Memory B cell (primary cell): ENCODE data around the gene CDK10.

ENCODE experiments used
- ATAC-seq: fragments of 150-1000 bp; cut with Tn5 transposase; 2 replicates; pipeline ENCODE4 v1.10.0; 2021; ENCODE audit warnings: low read depth, mild to moderate bottlenecking, moderate library complexity
- DNase-seq, 2 donors: peaks; one replicate each; pipeline ENCODE4 v3.0.0; 2022; ENCODE audit warnings: low spot score in 2 of 2
- H3K27ac Mint-ChIP-seq: one replicate; pipeline ENCODE4 v1.8.0; 2022; ENCODE audit warnings: mild to moderate bottlenecking, moderate library complexity, mixed read lengths
- H3K27me3 Mint-ChIP-seq: one replicate; pipeline ENCODE4 v1.8.0; 2022; ENCODE audit warnings: mixed read lengths
- H3K36me3 Mint-ChIP-seq: one replicate; pipeline ENCODE4 v1.8.0; 2022; ENCODE audit warnings: mild to moderate bottlenecking, mixed read lengths
- H3K4me1 Mint-ChIP-seq: one replicate; pipeline ENCODE4 v1.8.0; 2022; ENCODE audit warnings: mixed read lengths
- H3K4me3 Mint-ChIP-seq: one replicate; pipeline ENCODE4 v1.8.0; 2022; ENCODE audit warnings: mild to moderate bottlenecking, moderate library complexity, mixed read lengths
- H3K9me3 Mint-ChIP-seq: one replicate; pipeline ENCODE4 v1.8.0; 2022; ENCODE audit warnings: mixed read lengths

The CDK10 gene

DNA sequence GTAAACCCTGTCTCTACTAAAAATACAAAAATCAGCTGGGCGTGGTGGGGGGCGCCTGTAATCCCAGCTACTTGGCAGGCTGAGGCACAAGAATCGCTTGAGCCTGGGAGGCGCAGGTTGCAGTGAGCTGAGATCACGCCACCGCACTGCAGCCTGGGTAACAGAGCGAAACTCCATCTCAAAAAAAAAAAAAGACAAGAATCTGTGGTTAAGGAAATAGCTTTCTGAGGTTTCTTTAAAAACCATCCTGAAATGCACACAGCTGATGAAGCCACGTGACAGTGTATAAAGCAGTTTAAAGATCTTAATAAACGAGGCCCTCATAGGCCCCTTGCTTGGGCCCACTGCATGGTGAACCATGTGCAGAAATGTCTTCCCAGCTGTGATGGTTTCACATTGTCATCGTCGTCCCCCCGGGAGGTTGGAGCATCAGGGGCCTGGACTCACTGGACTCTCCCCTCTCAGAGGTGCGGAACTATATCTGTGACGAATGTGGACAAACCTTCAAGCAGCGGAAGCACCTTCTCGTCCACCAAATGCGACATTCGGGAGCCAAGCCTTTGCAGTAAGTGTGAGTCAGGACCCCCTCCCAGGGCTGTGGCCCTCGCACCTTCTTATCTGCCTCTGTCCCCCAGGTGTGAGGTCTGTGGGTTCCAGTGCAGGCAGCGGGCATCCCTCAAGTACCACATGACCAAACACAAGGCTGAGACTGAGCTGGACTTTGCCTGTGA is 51.0 kb downstream of the CDK10 start:
- no peak overlapping the region for H3K27ac Mint-ChIP-seq
- H3K4me3 Mint-ChIP-seq: no peak overlapping the region
- ATAC-seq (peak; percentile 17), DNase-seq (no peak)
- no peaks in the 10 kb centered on the region for H3K27me3 Mint-ChIP-seq
- no peaks in the 10 kb centered on the region for H3K9me3 Mint-ChIP-seq
- H3K4me1 Mint-ChIP-seq: peaks cover 12% of the 10 kb centered on the region
- peaks cover 21% of the 10 kb centered on the region for H3K36me3 Mint-ChIP-seq

DNA sequence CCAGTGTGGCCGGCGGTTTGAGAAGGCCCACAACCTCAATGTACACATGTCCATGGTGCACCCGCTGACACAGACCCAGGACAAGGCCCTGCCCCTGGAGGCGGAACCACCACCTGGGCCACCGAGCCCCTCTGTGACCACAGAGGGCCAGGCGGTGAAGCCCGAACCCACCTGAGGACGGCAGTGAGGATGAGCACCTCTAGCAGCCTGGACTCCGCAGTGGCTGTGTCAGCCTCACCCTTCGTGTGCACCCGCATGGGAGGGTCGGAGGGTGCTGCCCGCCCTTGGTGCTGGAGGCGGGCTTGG is 51.5 kb downstream of the CDK10 start:
- ATAC-seq (no peak), DNase-seq (no peak)
- H3K27ac Mint-ChIP-seq: peak overlapping the region; percentile 28
- H3K36me3 Mint-ChIP-seq: peaks cover 17% of the 10 kb centered on the region
- no peaks in the 10 kb centered on the region for H3K27me3 Mint-ChIP-seq
- no peak overlapping the region for H3K4me3 Mint-ChIP-seq
- H3K4me1 Mint-ChIP-seq: peaks cover 8% of the 10 kb centered on the region
- H3K9me3 Mint-ChIP-seq: no peaks in the 10 kb centered on the region

DNA sequence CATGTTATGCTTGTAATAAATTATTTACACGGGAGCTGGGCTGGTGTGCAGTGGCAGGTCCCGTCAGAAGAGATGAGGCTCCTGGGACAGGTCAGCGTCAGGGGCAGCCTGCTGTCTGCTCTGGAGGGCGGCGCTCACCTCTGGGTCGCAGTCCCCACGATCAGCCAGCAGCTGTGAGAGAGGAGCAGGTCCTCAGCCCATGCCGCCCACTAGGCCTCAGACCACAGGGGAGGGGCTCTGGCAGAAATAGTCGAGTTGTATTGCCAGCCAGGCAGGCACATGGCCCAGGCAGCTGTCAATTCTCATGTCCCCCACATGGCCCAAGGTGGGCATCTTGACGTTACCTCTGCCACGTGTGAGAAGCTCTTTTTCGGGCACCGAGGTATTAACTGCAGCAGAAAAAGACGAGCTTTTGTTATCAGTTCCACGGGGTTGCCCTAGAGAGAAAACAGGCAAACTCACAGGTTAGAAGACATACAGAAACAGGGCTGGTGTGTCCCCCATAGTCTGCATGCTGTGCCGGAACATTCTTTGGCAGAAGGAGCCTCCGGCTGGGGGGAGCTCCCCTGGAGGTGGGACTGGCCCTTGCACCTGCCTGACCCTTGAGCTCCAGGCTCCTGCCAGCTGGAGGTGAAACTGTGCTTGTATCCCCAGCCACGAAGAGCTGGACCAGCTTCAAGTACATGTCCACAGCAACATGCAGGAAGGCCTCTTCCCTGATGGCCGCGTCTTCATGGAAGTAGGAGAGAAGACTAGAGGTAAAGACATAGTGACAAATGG is 52.2 kb downstream of the CDK10 start:
- Mint-ChIP-seq H3K36me3 (peaks cover 14% of the 10 kb centered on the region), H3K27me3 (no peaks in the 10 kb centered on the region), H3K4me1 (peaks cover 8% of the 10 kb centered on the region), H3K9me3 (no peaks in the 10 kb centered on the region), H3K4me3 (no peak overlapping the region), H3K27ac (peak overlapping the region; percentile 28)
- DNase-seq (no peak), ATAC-seq (no peak)

DNA sequence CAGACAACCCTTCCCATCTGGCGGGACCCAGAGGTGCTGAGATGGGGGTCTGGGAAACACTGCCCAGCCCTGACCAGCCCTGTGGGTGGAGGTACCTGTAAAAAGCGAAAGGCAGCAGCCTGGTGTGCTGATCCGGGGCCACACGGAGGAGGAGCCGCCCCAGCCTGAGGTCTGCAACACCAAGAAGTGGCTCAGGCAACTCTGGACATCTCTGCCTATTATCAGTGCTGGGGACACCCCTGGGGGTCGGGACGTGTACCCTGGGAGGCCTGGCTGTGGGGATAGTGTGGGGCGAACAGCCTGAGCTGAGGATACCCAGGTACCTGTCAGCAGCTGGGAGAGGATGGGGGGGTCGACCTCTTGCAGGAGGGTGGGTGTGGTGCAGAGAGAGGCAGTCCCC is 52.9 kb downstream of the CDK10 start:
- H3K36me3 Mint-ChIP-seq: peaks cover 14% of the 10 kb centered on the region
- no peak for ATAC-seq
- no peaks in the 10 kb centered on the region for H3K27me3 Mint-ChIP-seq
- no peak overlapping the region for H3K4me3 Mint-ChIP-seq
- DNase-seq: no peak
- H3K4me1 Mint-ChIP-seq: peaks cover 8% of the 10 kb centered on the region
- H3K9me3 Mint-ChIP-seq: no peaks in the 10 kb centered on the region
- H3K27ac Mint-ChIP-seq: no peak overlapping the region

DNA sequence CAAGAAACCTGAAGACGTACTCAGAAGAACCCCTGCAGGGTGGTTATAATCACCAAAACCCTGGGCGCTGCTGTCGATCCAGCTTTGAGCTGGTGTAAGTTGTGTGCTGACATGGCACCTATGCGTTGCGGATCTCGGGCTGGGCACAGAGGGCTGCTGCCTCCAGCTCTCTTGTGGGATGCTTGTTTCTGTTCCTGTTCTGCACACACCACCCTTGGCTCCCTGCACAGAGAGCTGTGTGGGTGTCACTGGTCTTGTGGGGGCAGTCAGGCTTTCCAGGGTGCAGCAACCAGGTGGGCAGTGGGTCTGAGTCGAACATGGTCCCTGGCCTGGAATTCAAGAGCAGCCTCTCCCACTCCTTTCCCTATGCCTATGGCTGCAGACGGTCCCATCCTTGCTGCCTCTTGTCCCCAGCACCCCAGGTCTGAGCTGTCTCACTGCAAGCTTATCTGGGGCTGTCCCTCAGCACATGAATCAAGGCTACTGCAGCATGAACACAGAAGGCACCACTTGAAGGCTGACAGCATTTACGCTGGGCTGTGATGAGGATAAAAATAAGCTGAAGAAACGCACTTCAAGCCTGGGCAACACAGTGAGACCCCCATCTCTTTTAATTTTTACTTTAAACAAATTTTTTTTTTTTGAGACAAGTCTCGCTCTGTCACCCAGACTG is 55.0 kb downstream of the CDK10 start:
- Mint-ChIP-seq H3K27me3 (no peaks in the 10 kb centered on the region), H3K27ac (peak overlapping the region; percentile 41), H3K9me3 (no peaks in the 10 kb centered on the region), H3K4me3 (no peak overlapping the region), H3K36me3 (peaks cover 12% of the 10 kb centered on the region), H3K4me1 (peaks cover 6% of the 10 kb centered on the region)
- ATAC-seq: peak; percentile 67
- no peak for DNase-seq

DNA sequence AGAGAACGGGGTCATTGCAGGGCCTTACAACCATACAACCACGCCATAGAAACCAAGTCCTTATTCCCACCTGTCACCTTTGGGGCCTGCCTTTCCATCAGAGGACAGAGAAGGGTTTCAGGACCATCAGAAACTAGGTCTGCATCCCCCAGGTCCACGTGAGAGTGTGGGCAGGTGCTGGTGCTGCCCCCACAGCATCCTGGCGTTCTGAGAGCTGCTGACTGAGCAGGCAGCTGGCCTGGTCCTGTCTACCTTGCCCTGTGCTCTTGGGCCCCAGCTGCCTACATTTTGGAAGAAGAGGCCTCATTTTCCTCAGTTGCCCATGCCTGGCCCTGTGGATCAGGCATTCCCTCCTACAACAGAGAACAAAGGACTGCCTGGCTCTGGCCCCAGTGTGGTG is 56.5 kb downstream of the CDK10 start:
- no peak overlapping the region for H3K4me3 Mint-ChIP-seq
- peaks cover 5% of the 10 kb centered on the region for H3K36me3 Mint-ChIP-seq
- H3K4me1 Mint-ChIP-seq: peaks cover 3% of the 10 kb centered on the region
- H3K27ac Mint-ChIP-seq: peak overlapping the region; percentile 20
- ATAC-seq: no peak
- no peak for DNase-seq
- H3K9me3 Mint-ChIP-seq: no peaks in the 10 kb centered on the region
- no peaks in the 10 kb centered on the region for H3K27me3 Mint-ChIP-seq

DNA sequence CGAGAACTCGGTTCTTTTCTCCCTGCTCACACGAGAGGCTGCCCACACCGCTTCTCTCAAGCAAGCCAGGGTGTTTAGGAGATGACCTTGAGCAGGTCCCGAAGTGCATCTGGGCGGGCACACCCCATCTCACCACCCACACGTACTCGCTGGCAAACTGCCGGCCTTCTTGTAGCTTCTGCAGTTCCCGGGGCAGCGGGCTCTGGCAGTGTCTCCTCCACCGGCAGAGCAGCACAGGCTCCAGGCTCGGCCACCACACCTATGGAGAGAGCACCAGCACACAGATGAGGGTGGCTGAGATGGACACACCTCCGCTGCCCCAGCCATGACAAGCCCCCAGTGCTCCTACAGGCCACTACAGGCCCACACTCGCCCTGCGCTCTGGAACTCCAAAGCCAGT is 58.3 kb downstream of the CDK10 start:
- no peak for DNase-seq
- H3K27ac Mint-ChIP-seq: no peak overlapping the region
- H3K9me3 Mint-ChIP-seq: no peaks in the 10 kb centered on the region
- no peak for ATAC-seq
- H3K36me3 Mint-ChIP-seq: peaks cover 5% of the 10 kb centered on the region
- peaks cover 6% of the 10 kb centered on the region for H3K4me1 Mint-ChIP-seq
- no peak overlapping the region for H3K4me3 Mint-ChIP-seq
- H3K27me3 Mint-ChIP-seq: no peaks in the 10 kb centered on the region
